Femur (tissue), 1 donor: ENCODE results near the gene CPNE9.
"Not testable (repeated sequence)": the region's sequence is repeated elsewhere in the genome, so short reads cannot be mapped to it uniquely, and the experiment has no call there.

Experiments used
- DNase-seq: peaks from one replicate; pipeline ENCODE4 v3.0.0-alpha.2; 2017

CPNE9 gene

DNA sequence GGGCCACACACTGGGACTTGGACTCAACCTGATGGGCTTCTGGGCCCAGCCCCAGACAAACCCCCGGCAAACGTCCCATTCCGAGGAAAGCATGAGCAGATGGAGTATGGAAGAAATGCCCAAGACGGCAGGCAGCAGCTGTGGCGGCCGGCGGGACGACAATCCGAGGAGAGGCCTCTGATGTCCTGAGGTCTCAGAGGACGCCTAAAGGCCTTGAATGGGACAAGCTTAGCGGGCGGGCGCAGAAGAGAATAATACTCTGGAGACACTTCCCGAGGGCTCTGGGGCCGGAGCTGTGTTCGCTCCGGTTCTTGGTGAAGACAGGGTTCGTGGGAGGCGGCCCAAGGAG is 45.6 kb downstream of the CPNE9 start:
- DNase-seq = no peak

GRCh38 chr3:9749645-9750555 is 46.3 kb downstream of the CPNE9 start, which contains the start of gene OGG1:
Gene OGG1 (plus strand): TSS chr3:9749952. CDS start chr3:9750287, 335 bp downstream.
- DNase-seq = peak; percentile 98

DNA sequence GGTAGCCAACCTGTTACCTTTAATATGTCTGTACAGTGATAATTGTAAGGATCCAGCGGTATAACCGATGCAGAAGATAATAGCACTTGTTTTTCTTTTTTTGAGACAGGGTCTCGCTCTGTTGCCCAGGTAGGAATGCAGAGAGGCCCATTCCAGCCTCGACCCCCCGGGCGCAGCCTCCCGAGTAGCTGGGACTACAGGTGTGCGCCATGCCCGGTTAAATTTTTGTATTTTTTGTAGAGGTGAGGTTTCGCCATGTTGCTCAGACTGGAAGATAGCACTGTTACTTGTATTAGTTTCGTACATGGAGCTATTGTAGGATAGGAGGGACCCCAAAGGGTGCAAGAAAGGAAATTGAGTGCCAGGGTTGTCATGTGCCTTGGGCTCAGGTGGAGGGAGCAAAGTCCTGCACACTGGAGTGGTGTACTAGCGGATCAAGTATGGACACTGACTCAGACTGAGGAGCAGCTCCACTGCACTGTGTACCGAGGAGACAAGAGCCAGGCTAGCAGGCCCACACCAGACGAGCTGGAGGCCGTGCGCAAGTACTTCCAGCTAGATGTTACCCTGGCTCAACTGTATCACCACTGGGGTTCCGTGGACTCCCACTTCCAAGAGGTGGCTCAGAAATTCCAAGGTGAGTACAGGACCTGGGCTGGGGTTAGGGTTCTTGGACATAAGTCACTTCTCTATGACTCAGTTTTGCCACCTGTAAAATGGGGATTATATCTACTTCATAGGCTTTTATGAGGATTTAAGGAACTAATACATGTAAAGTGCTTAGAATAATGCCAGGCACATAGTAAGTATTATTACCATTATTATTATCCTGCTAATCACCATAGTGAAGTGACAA is 47.2 kb downstream of the CPNE9 start:
- no peak for DNase-seq

GRCh38 chr3:9754678-9755077 is 51.0 kb downstream of the CPNE9 start:
- no peak for DNase-seq

GRCh38 chr3:9757427-9757826 is 53.8 kb downstream of the CPNE9 start:
- DNase-seq = no peak

GRCh38 chr3:9760779-9761505 is 57.3 kb downstream of the CPNE9 start:
- no peak for DNase-seq

DNA sequence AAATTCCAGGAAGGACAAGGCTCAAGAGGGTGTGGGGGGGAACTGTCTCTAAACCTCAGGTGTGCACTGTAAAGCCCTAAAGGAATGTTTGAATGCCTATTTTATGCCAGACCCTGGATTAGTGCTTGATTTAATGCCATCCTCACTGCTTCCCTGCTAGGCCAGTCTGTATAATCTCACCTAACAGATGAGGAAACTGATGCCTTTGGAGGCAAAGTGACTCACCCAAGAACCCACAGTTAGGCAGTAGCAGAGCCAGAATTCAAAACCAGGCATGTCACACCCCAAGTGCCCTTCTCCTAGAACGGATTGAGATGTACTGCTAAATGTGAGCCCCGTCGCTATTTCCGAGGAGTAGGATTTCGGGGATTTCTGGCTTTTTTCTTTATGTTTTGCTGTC is 58.3 kb downstream of the CPNE9 start:
- no peak for DNase-seq

DNA sequence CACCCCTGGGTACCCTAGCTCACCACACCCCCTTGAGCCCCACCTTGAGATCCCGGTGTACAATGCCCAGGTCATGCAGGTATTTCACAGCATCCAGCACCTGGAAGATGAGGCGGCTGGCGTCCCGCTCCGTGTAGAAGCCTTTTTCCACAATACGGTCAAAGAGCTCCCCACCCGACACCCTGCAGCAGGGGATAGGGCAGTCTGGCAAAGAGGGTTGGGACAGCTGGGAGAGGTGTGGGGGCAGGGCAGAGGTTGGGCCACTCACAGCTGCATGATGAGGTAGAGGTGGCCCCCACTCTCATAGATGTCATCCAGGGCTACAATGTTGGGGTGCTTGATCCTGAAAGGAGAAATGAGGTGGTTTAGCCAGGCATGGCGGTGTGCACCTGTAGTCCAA is 59.2 kb downstream of the CPNE9 start:
- DNase-seq = no peak

- DNase-seq = no peak
Observed at GRCh38 chr3:9765865-9766264, 62.2 kb downstream of the CPNE9 start.

DNA sequence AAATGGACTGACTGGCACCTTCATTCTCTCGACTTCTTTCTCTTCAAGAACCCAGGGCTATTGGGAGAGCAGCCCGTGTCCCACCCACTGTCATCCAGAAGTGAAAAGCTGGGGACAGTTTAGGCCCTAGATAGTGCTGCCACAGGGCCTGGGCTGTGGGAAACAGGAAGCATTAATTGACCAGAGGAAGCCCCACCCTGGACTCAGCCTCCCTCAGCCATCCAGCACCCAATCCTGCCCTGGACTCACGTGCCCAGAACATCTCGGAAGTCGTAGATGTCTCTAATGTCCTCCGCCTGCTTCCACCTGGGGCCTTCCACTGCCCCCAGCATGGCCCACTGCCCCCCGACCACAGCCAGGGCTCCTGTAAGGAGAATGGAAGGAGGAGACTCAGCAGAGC is 63.8 kb downstream of the CPNE9 start:
- DNase-seq = no peak

DNA sequence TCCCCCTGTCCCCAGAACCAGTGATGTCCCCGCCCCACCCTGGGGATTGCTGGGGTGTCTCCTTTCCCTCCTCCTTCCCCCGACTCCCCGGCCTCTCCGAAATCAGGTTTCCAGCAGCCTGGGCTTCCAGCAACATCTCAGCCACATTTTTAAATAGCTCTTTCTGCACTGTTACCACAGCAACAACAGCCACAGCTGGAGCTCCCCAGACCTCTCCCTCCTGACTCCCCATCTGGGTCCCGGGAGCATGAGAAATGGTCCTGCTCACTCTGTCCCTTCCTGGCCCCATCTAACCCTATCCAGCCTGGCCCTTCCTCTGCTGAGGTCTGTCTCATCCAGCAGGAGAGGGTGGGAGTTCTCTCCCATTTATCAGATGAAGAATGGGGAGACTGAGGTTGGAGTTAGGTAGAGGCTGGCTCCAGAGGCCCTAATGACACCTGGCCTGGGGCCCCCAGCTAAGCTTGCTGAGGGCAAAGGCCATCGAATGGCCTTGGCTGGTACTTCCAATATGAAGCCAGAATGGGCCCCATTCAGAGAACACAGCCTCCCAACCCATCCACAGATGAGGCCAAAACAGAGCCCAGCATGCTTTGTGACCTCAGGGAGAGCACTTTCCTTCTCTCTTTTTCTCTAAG is 64.6 kb downstream of the CPNE9 start:
- no peak for DNase-seq

DNA sequence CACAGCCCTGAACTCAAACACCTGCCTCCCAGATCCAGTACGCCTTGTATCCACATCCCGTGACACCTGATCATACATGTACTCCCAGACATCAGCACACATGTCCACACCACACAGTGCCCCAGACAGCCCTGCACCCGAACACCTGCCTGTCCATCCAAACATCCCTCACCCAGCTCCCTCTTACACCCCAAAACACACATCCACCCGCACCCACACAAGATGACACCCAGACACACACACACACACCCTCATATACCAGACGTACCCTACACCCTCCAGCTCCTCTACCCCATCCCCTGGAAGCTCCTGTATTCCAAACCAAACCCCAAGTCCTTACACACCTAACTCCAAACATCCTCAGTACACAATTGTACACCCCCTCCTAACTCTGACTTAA is 65.4 kb downstream of the CPNE9 start:
- DNase-seq = no peak

- peak; percentile 91 for DNase-seq
Observed at GRCh38 chr3:9769426-9770275, 66.0 kb downstream of the CPNE9 start, which contains the start of gene CAMK1. Gene CAMK1 (minus strand): TSS chr3:9769947. CDS start chr3:9767749, 2,198 bp downstream.

DNA sequence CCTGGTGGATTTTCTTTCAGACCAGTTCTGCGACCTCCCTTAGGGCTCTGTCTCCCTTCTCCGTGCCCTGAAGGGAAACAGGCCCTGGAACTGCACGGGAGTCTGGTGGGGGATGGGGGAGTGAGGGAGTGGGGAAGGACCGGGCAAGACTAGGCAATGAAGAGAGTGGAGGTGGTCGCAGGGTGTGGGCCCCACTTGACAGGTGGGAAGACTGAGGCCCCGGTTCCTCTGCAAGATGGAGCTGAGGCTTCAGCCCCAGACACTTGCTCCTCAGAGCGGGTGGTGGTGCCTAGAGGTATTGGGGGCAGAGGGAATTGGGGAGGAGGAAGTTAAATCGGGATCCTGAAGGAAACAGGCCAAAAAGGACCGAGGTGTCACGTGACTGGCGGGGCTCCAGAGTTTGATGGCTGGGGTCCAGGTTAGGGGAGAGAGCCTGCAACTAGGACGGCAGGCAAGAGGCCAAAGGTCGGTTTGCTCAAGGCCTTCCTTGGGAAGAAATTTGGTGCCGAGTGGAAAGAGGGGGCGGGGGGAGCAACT is 66.7 kb downstream of the CPNE9 start:
- DNase-seq = peak; percentile 86

DNA sequence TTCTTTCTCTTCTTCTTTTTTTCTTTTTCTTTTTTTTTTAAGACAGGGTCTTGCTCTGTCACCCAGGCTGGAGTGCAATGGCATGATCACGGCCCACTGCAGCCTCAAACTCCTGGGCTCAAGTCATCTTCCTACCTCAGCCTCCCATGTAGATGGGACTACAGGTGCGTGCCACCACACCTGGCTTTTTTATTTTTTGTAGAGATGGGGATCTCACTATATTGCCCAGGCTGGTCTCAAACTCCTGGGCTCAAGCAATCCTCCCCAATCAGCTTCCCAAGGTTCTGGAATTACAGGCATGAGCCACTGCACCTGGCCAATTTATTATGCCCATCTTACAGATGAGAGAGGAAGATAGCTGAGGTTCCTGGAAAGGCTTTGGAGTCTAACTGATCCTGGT is 67.4 kb downstream of the CPNE9 start:
- DNase-seq = not testable (repeated sequence)

- DNase-seq = no peak
Observed at GRCh38 chr3:9776896-9777693, 73.5 kb downstream of the CPNE9 start.

DNA sequence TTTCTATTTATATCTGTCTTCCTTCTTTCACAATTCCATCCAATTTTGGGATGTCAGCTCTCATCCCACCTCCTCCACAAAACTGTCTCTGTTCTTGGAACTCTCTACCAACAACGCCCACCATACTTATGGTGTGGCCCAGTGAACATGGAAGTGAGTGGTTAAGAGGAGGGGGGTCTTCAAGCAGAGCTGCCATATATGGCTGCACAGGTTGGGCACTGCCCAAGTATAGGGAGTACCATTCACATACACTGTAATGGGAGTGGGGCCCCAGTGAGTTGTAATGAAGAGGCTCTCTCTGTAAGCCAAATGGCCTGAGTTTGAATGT is 74.0 kb downstream of the CPNE9 start:
- DNase-seq = no peak

DNA sequence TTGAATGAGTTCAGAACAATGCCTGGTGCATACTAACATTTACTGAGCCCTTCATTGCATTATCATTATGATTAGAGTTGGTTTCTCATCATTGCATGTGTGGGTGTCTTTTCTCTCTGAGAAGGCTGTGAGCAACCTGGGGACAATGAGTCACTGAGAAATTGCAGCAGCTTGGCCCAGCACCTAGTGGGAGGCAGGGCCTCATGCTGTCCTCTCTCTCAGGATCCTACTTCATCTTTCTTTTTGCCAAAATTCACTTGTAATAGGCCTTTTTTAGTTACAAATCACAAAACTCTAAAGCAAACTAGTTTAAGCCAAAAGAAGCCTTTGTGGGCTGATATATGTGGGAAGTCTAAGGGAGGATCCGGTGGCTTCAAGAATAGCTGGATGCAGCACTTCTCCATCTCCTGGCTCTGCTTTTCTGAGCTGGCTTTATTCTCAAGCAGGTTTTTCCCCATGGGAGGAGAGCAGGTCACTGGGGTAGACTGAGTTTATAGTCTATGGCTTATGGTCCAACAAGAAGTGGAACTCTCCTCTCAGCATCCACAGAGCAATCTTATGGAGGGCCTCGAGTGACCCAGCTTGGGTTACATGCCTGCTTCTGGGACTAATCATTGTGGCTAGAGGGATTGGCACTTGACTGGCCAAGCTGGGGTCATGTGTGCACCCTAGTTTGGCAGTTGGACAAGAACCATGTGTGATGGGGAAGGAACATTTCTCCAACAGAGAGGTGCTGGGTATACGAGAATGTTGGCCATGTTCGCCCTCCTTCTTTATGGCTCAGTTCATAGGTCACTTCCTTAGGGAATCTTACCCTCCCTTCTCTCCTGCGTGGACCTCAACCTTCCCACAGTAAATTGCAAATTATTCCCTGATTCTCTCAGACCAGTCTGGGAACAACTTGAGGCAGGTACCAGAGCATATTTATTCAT is 74.8 kb downstream of the CPNE9 start:
- DNase-seq = no peak

- no peak for DNase-seq
Observed at GRCh38 chr3:9779075-9779593, 75.5 kb downstream of the CPNE9 start.
